GM12892 (cell line): ENCODE data around the gene KRTAP4-12.

Source experiments
- POLR2A ChIP-seq: IDR thresholded peaks from 2 replicates; pipeline ENCODE4 v1.6.1; 2011; ENCODE audit warnings: low read depth, low read length, control low read depth
- TAF1 ChIP-seq: IDR thresholded peaks from 2 replicates; pipeline ENCODE4 v1.6.1; 2011; ENCODE audit warnings: low read depth, mild to moderate bottlenecking, control low read depth, low read length, borderline replicate concordance

- no peak for TF ChIP-seq POLR2A
- no peak for TF ChIP-seq TAF1
These were observed 25.6 kb upstream of the KRTAP4-12 start, which contains the start of gene KRTAP4-5 for GRCh38 chr17:41149652-41149985.
